Measurements from ENCODE around the gene DRD2. TPM values are rescaled to one million over a fixed set of nuclear protein-coding genes. Genes with fewer than 3 reads are reported as not detected.

The DRD2 gene
- total and polyA plus RNA-seq, 4 donors = not detected

DNA sequence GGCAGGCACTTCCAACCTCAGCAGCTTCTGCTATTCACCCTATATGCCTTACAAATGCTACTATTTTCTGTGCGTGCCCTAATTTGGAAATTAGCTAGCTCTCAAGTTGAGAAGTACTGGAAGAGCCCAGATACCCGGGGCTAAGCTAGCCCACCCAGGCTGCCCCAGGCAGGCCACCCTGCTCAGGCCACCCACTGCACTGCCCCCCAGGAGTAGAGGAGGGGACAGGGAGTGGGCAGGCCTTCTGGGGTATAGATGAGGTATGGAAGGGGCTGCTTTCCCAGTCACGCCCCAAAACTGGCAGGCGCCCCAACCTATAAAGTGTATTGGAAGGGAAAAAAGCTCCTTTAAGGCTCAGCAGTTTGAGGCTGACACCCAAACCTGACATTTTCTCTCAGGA is 43.5 kb downstream of the DRD2 start:
- H3K36me3 ChIP-seq (ENCODE audit: control insufficient read depth in 4 of 4, insufficient read depth in 3 of 4, low read depth in 1 of 4, low read length in 3 of 4) = no peaks in the 10 kb centered on the region
- no peaks in the 10 kb centered on the region for H3K27me3 ChIP-seq (ENCODE audit: control insufficient read depth in 4 of 4, insufficient read depth in 4 of 4, low read length in 3 of 4)
- H3K4me1 ChIP-seq (ENCODE audit: control insufficient read depth in 4 of 4, insufficient read depth in 4 of 4, low read length in 3 of 4) = no peaks in the 10 kb centered on the region
- TF ChIP-seq YY1 (IDR thresholded peaks at IDR 0.05) (no peak), GABPA (IDR thresholded peaks at IDR 0.05 in 1 of 2, conservative IDR thresholded peaks at IDR 0.05 in 1 of 2) (no peak), FOXA2 (IDR thresholded peaks at IDR 0.05) (no peak), EGR1 (IDR thresholded peaks at IDR 0.05; ENCODE audit: low read depth in 2 of 2) (no peak), SP1 (IDR thresholded peaks at IDR 0.05) (no peak), HNF4G (IDR thresholded peaks at IDR 0.05) (no peak)
- TF ChIP-seq, protein P1, sequence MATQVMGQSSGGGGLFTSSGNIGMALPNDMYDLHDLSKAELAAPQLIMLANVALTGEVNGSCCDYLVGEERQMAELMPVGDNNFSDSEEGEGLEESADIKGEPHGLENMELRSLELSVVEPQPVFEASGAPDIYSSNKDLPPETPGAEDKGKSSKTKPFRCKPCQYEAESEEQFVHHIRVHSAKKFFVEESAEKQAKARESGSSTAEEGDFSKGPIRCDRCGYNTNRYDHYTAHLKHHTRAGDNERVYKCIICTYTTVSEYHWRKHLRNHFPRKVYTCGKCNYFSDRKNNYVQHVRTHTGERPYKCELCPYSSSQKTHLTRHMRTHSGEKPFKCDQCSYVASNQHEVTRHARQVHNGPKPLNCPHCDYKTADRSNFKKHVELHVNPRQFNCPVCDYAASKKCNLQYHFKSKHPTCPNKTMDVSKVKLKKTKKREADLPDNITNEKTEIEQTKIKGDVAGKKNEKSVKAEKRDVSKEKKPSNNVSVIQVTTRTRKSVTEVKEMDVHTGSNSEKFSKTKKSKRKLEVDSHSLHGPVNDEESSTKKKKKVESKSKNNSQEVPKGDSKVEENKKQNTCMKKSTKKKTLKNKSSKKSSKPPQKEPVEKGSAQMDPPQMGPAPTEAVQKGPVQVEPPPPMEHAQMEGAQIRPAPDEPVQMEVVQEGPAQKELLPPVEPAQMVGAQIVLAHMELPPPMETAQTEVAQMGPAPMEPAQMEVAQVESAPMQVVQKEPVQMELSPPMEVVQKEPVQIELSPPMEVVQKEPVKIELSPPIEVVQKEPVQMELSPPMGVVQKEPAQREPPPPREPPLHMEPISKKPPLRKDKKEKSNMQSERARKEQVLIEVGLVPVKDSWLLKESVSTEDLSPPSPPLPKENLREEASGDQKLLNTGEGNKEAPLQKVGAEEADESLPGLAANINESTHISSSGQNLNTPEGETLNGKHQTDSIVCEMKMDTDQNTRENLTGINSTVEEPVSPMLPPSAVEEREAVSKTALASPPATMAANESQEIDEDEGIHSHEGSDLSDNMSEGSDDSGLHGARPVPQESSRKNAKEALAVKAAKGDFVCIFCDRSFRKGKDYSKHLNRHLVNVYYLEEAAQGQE (IDR thresholded peaks at IDR 0.05) = no peak
- H3K9ac ChIP-seq (ENCODE audit: low read depth in 1 of 2, low read length in 2 of 2) = no peak overlapping the region
- H3K27ac ChIP-seq (ENCODE audit: low read depth in 1 of 2, low read length in 2 of 2) = no peak overlapping the region
- no peaks in the 10 kb centered on the region for H3K9me3 ChIP-seq (ENCODE audit: control insufficient read depth in 4 of 4, low read length in 3 of 4)
- DNase-seq (ENCODE audit: low spot score) = no peak
- WGBS = 90% methylated on average over 4 of the region's 4 CpGs
- H3K4me3 ChIP-seq (ENCODE audit: low read depth in 1 of 3, low read length in 3 of 3) = no peak overlapping the region

DNA sequence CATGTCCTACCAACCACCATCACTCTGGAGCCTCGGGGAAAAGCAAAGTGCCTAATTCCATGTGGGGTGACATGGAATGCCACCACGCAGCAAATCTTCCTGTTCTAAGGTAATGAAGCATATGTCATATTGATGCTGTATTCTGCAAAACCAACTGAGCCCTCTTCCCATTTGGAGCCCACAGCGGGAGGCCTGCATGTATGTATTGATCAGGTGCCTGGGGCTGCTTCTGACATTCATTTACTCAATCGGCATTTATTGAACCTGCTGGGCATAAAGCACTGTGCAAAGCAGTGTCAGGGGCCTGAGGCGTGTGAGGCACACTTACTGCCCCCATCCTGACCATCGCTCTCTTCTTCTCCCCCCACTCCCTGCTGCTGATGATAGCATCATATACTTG is 48.5 kb downstream of the DRD2 start:
- no peak overlapping the region for H3K27ac ChIP-seq (ENCODE audit: low read depth in 1 of 2, low read length in 2 of 2)
- H3K4me1 ChIP-seq (ENCODE audit: control insufficient read depth in 4 of 4, insufficient read depth in 4 of 4, low read length in 3 of 4) = no peaks in the 10 kb centered on the region
- WGBS = 74% methylated on average over 6 of the region's 6 CpGs
- DNase-seq (ENCODE audit: low spot score) = no peak
- no peaks in the 10 kb centered on the region for H3K27me3 ChIP-seq (ENCODE audit: control insufficient read depth in 4 of 4, insufficient read depth in 4 of 4, low read length in 3 of 4)
- no peak overlapping the region for H3K4me3 ChIP-seq (ENCODE audit: low read depth in 1 of 3, low read length in 3 of 3)
- no peaks in the 10 kb centered on the region for H3K9me3 ChIP-seq (ENCODE audit: control insufficient read depth in 4 of 4, low read length in 3 of 4)
- H3K9ac ChIP-seq (ENCODE audit: low read depth in 1 of 2, low read length in 2 of 2) = no peak overlapping the region
- TF ChIP-seq FOXA2 (IDR thresholded peaks at IDR 0.05) = no peak
- no peak for TF ChIP-seq EGR1 (IDR thresholded peaks at IDR 0.05; ENCODE audit: low read depth in 2 of 2)
- TF ChIP-seq TAF1 (conservative IDR thresholded peaks at IDR 0.05) = no peak
- TF ChIP-seq, protein P2, sequence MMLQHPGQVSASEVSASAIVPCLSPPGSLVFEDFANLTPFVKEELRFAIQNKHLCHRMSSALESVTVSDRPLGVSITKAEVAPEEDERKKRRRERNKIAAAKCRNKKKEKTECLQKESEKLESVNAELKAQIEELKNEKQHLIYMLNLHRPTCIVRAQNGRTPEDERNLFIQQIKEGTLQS (IDR thresholded peaks at IDR 0.05) = no peak
- TF ChIP-seq FOXA1 (IDR thresholded peaks at IDR 0.05) = no peak
- TF ChIP-seq JUND (IDR thresholded peaks at IDR 0.05) = no peak
- TF ChIP-seq, protein P3, sequence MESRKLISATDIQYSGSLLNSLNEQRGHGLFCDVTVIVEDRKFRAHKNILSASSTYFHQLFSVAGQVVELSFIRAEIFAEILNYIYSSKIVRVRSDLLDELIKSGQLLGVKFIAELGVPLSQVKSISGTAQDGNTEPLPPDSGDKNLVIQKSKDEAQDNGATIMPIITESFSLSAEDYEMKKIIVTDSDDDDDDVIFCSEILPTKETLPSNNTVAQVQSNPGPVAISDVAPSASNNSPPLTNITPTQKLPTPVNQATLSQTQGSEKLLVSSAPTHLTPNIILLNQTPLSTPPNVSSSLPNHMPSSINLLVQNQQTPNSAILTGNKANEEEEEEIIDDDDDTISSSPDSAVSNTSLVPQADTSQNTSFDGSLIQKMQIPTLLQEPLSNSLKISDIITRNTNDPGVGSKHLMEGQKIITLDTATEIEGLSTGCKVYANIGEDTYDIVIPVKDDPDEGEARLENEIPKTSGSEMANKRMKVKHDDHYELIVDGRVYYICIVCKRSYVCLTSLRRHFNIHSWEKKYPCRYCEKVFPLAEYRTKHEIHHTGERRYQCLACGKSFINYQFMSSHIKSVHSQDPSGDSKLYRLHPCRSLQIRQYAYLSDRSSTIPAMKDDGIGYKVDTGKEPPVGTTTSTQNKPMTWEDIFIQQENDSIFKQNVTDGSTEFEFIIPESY (IDR thresholded peaks at IDR 0.05) = no peak
- no peak for TF ChIP-seq GABPA (IDR thresholded peaks at IDR 0.05 in 1 of 2, conservative IDR thresholded peaks at IDR 0.05 in 1 of 2)
- TF ChIP-seq YY1 (IDR thresholded peaks at IDR 0.05) = no peak
- TF ChIP-seq, protein P4, sequence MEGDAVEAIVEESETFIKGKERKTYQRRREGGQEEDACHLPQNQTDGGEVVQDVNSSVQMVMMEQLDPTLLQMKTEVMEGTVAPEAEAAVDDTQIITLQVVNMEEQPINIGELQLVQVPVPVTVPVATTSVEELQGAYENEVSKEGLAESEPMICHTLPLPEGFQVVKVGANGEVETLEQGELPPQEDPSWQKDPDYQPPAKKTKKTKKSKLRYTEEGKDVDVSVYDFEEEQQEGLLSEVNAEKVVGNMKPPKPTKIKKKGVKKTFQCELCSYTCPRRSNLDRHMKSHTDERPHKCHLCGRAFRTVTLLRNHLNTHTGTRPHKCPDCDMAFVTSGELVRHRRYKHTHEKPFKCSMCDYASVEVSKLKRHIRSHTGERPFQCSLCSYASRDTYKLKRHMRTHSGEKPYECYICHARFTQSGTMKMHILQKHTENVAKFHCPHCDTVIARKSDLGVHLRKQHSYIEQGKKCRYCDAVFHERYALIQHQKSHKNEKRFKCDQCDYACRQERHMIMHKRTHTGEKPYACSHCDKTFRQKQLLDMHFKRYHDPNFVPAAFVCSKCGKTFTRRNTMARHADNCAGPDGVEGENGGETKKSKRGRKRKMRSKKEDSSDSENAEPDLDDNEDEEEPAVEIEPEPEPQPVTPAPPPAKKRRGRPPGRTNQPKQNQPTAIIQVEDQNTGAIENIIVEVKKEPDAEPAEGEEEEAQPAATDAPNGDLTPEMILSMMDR (IDR thresholded peaks at IDR 0.05; ENCODE audit: low read depth, low read length, missing input control) = no peak
- TF ChIP-seq HNF4G (IDR thresholded peaks at IDR 0.05) = no peak
- TF ChIP-seq, protein P1 (IDR thresholded peaks at IDR 0.05) = no peak
- TF ChIP-seq, protein P5, sequence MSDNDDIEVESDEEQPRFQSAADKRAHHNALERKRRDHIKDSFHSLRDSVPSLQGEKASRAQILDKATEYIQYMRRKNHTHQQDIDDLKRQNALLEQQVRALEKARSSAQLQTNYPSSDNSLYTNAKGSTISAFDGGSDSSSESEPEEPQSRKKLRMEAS (IDR thresholded peaks at IDR 0.05) = no peak
- no peak for TF ChIP-seq RAD21 (IDR thresholded peaks at IDR 0.05)
- no peak for TF ChIP-seq NR2F2 (IDR thresholded peaks at IDR 0.05)
- no peak for TF ChIP-seq SP1 (IDR thresholded peaks at IDR 0.05)
- TF ChIP-seq RXRA (IDR thresholded peaks at IDR 0.05) = no peak
- TF ChIP-seq HNF4A (conservative IDR thresholded peaks at IDR 0.05) = no peak
- H3K36me3 ChIP-seq (ENCODE audit: control insufficient read depth in 4 of 4, insufficient read depth in 3 of 4, low read depth in 1 of 4, low read length in 3 of 4) = no peaks in the 10 kb centered on the region
